HG03196 (cell line): ENCODE measurements around the gene GJA3.

Source experiments
- ATAC-seq: cut with Tn5 transposase; IDR thresholded peaks from one replicate; pipeline ENCODE4 v1.9.1; 2021; ENCODE audit not compliant: unreplicated experiment

The GJA3 gene

GRCh38 chr13:20160306-20161274 lies at the start of gene GJA3:
GJA3 (minus strand) TSS chr13:20161052; CDS start chr13:20143288, 17,764 bp downstream.
- ATAC-seq = peak; percentile 49

- no peak for ATAC-seq
Observed at GRCh38 chr13:20209948-20210347, 49.1 kb upstream of the GJA3 start.

GRCh38 chr13:20206698-20207235 lies 45.9 kb upstream of the GJA3 start:
- ATAC-seq = no peak

GRCh38 chr13:20206065-20206697 lies 45.3 kb upstream of the GJA3 start:
- no peak for ATAC-seq

- no peak for ATAC-seq
Observed at GRCh38 chr13:20198781-20199180, 37.9 kb upstream of the GJA3 start.

GRCh38 chr13:20197361-20197834 lies 36.5 kb upstream of the GJA3 start:
- ATAC-seq = no peak

- no peak for ATAC-seq
Observed at GRCh38 chr13:20195801-20196200, 34.9 kb upstream of the GJA3 start.

GRCh38 chr13:20193907-20194631 lies 33.2 kb upstream of the GJA3 start:
- no peak for ATAC-seq

GRCh38 chr13:20193162-20193906 lies 32.5 kb upstream of the GJA3 start:
- ATAC-seq = no peak

GRCh38 chr13:20192836-20193161 lies 31.9 kb upstream of the GJA3 start, which contains the start of gene GJB2:
GJB2 (minus strand) TSS chr13:20192938; CDS start chr13:20189581, 3,357 bp downstream.
- no peak for ATAC-seq

GRCh38 chr13:20192158-20192835 lies 31.4 kb upstream of the GJA3 start:
- ATAC-seq = no peak

GRCh38 chr13:20191311-20192157 lies 30.7 kb upstream of the GJA3 start:
- ATAC-seq = no peak

- ATAC-seq = no peak
Observed at GRCh38 chr13:20190481-20191310, 29.8 kb upstream of the GJA3 start.

- no peak for ATAC-seq
Observed at GRCh38 chr13:20190076-20190475, 29.2 kb upstream of the GJA3 start.

- no peak for ATAC-seq
Observed at GRCh38 chr13:20188667-20189553, 28.1 kb upstream of the GJA3 start.

GRCh38 chr13:20186771-20187170 lies 25.9 kb upstream of the GJA3 start:
- ATAC-seq = no peak
